Measurements from ENCODE around the gene BHLHE41. TPM values are rescaled to one million over a fixed set of nuclear protein-coding genes. Genes with fewer than 3 reads are reported as not detected.

The BHLHE41 gene
- total and polyA plus RNA-seq, 2 of the 8 experiments (the other 6 are each of a cell fraction or from before 2014, with no cell fraction given), result 1.1 to 3.4 TPM

DNA sequence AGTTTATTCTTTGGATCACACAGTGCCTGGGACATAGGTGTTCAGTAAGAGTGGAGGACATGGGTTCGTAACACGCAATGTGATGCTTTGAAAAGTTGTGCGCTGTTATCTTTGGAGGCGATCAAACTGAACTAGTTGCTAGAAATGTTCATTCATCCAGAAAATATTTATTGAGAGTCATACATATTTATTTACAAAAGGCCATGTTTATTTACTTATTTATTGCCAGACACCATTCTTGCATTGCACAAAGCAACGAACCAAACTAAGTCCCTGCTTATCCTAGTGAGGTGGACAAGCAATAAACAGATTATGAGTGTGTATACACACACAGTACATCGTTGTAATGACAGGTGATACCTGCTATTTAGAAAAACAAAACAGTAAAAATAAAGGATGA lies 12.6 kb downstream of the BHLHE41 start:
- Histone ChIP-seq H2BK5ac (ENCODE audit: low read depth, low read length) (no peak overlapping the region), H4K91ac (replicated peaks; ENCODE audit: insufficient read length, low read length) (no peak overlapping the region), H3K4me1 (replicated peaks in 1 of 4; ENCODE audit: control insufficient read depth in 3 of 4, insufficient read depth in 4 of 4, low read length in 3 of 4) (peaks cover 0 to 18% (median 16%) of the 10 kb centered on the region in 4 experiments; a peak in 5 of 7 replicates), H2BK20ac (ENCODE audit: low read length) (no peak overlapping the region), H3K9me3 (ENCODE audit: insufficient read depth in 2 of 2, low read depth in 1 of 2, low read length in 1 of 2) (no peaks in the 10 kb centered on the region), H2BK120ac (replicated peaks; ENCODE audit: low read depth, low read length) (peak overlapping the region; percentile 41), H3K79me2 (ENCODE audit: control insufficient read depth in 1 of 2, insufficient read depth in 2 of 2, low read length in 2 of 2) (no peaks in the 10 kb centered on the region), H4K8ac (ENCODE audit: extremely low read depth, insufficient read depth, low read length) (no peak overlapping the region), H3K18ac (ENCODE audit: extremely low read depth, low read length) (no peak overlapping the region), H3K79me1 (ENCODE audit: low read depth, low read length) (no peaks in the 10 kb centered on the region), H3K27ac (ENCODE audit: low read depth, low read length) (no peak overlapping the region), H3K4ac (replicated peaks; ENCODE audit: insufficient read length, low read depth, low read length) (no peak overlapping the region), H3K23me2 (ENCODE audit: low read depth, low read length) (peaks cover 2% of the 10 kb centered on the region; the same call in 1 of the 2 replicates), H2AK5ac (ENCODE audit: low read depth, low read length) (0 out of 2 replicates have a peak overlapping the region, but pooled peaks have one; percentile 25), H3K36me3 (ENCODE audit: control insufficient read depth in 2 of 4, insufficient read depth in 4 of 4, low read length in 3 of 4) (no peaks in the 10 kb centered on the region), H3K9ac (replicated peaks in 1 of 4; ENCODE audit: extremely low read depth in 1 of 4, low read depth in 3 of 4, low read length in 3 of 4) (no peak overlapping the region), H3K4me3 (ENCODE audit: extremely low read depth in 1 of 4, insufficient read depth in 2 of 4, low read depth in 3 of 4, low read length in 4 of 4) (peak overlapping the region in 2 of 4 experiments; percentile 53 to 78; a peak in 2 of 8 replicates), H4K5ac (ENCODE audit: insufficient read length, low read depth, low read length) (no peak overlapping the region), H3K23ac (ENCODE audit: insufficient read length) (no peak overlapping the region), H3K56ac (replicated peaks; ENCODE audit: insufficient read length, low read depth, low read length) (no peak overlapping the region), H4K20me1 (replicated peaks in 1 of 2; ENCODE audit: control insufficient read depth in 1 of 2, insufficient read depth in 2 of 2, low read length in 2 of 2) (no peaks in the 10 kb centered on the region), H3K27me3 (replicated peaks in 1 of 4; ENCODE audit: control insufficient read depth in 3 of 4, extremely low read depth in 1 of 4, insufficient read depth in 3 of 4, low read length in 3 of 4) (peaks cover 0 to 16% (median 15%) of the 10 kb centered on the region in 4 experiments; a peak in 6 of 7 replicates), H2AFZ (ENCODE audit: low read length) (no peak overlapping the region), H2BK15ac (ENCODE audit: low read length) (no peak overlapping the region), H3K4me2 (ENCODE audit: insufficient read depth in 1 of 2, low read depth in 2 of 2, low read length in 2 of 2) (peak overlapping the region; percentile 61 to 84), H2BK12ac (ENCODE audit: low read depth, low read length) (peak overlapping the region; percentile 23), H3K14ac (ENCODE audit: insufficient read length) (no peak overlapping the region)
- no peak for DNase-seq (ENCODE audit: low read depth in 1 of 2, low spot score in 2 of 2)
- POLR2A ChIA-PET (ENCODE audit: partially characterized antibody), result interaction anchor here (1.2 to 4.5 kb wide), 4 partner anchors 10 to 23 kb away, joined by 3 to 42 read pairs (median 4); partner anchors contain the start of gene BHLHE41
- CTCF ChIA-PET (ENCODE audit: partially characterized antibody), result no interaction called here
- 69% methylated on average over 6 of the region's 6 CpGs; no CpG with 5 or more reads in 1 of the 2 experiments for WGBS, 2 experiments (ENCODE audit: extremely low coverage in 1 of 2, insufficient coverage in 1 of 2, insufficient read length in 1 of 2, insufficient replicate concordance in 2 of 2, low coverage in 1 of 2, low lambda C conversion rate in 2 of 2, missing lambda C conversion rate in 1 of 2)
- FAIRE-seq, result no peak
- no peak for TF ChIP-seq CEBPB (IDR thresholded peaks at IDR 0.05; ENCODE audit: low read depth, low read length)
- TF ChIP-seq SIX5 (IDR thresholded peaks at IDR 0.05; ENCODE audit: low read depth, low read length), result no peak
- TF ChIP-seq GABPA (IDR thresholded peaks at IDR 0.05; ENCODE audit: borderline replicate concordance, insufficient read depth, low read length), result no peak
- no peak for TF ChIP-seq BRCA1 (IDR thresholded peaks at IDR 0.05; ENCODE audit: low read depth, low read length)
- no peak for TF ChIP-seq ATF2 (IDR thresholded peaks at IDR 0.05; ENCODE audit: low read length)
- no peak for TF ChIP-seq EGR1 (IDR thresholded peaks at IDR 0.05; ENCODE audit: borderline replicate concordance, low read depth, low read length)
- TF ChIP-seq HDAC6 (IDR thresholded peaks at IDR 0.05; ENCODE audit: low read depth, low read length), result no peak
- no peak for TF ChIP-seq SAP30 (IDR thresholded peaks at IDR 0.05; ENCODE audit: insufficient read depth, insufficient replicate concordance, low read length)
- TF ChIP-seq TEAD4 (IDR thresholded peaks at IDR 0.05; ENCODE audit: low read depth, low read length), result no peak
- no peak for TF ChIP-seq RAD21 (IDR thresholded peaks at IDR 0.05 in 1 of 2, conservative IDR thresholded peaks at IDR 0.05 in 1 of 2; ENCODE audit: low read depth in 2 of 2, low read length in 2 of 2)
- TF ChIP-seq YY1 (IDR thresholded peaks at IDR 0.05; ENCODE audit: low read depth, low read length), result no peak
- no peak for TF ChIP-seq POLR2A (IDR thresholded peaks at IDR 0.05; ENCODE audit: control extremely low read depth in 1 of 2, low read depth in 2 of 2, low read length in 2 of 2)
- no peak for TF ChIP-seq PHF8 (conservative IDR thresholded peaks at IDR 0.05; ENCODE audit: low read depth, low read length)

Data from H1 (cell line).